K562 (cell line): Measurements from ENCODE around the gene API5. TPM values are rescaled to one million over a fixed set of nuclear protein-coding genes. Genes with fewer than 3 reads are reported as not detected.

ENCODE experiments used
- ATAC-seq: fragments of 200-7000 bp; cut with Tn5 transposase; 3 replicates; pipeline ENCODE4 v1.9.1; 2020; ENCODE audit warnings: moderate library complexity
- BruUV-seq: library from RNA; stranded (reverse); fragments of 400-500 nt; replicated peaks from 2 replicates; lab custom pipeline; 2021; lab: Mats Ljungman, UMichigan
- CTCF ChIA-PET: fragments of 300-600 bp; formaldehyde crosslinking; extraction: SDS; loops from one replicate; lab custom pipeline; 2021; ENCODE audit warnings: low intra/inter-chr PET ratio; lab: Yijun Ruan, JAX
- POLR2A ChIA-PET: fragments of 300-600, 350-650 bp; sonication (Branson Sonifier 250); formaldehyde crosslinking; extraction: SDS; loops from one replicate; lab custom pipeline; 2021; ENCODE audit warnings: antibody characterized with exemption, inconsistent platforms; lab: Yijun Ruan, JAX
- DNase-seq, 4 experiments: peaks; one replicate each; pipeline versions ENCODE4 v3.0.0 to v3.0.0-alpha.2; 2011 to 2018; ENCODE audit warnings: low spot score in 3 of 4, mixed read lengths in 3 of 4; ENCODE audit errors: extremely low read depth in 1 of 4
- FAIRE-seq: peaks from 2 replicates; lab custom pipeline; 2011; peaks lifted over from hg19 to GRCh38; lab: Jason Lieb, UNC
- H2AFZ ChIP-seq: 2 replicates; pipeline ENCODE4 v1.6.0; 2011; ENCODE audit warnings: low read depth, low read length, control low read depth, inconsistent platforms
- H3K27ac ChIP-seq: fragments of 200-600 bp; 3 replicates; pipeline ENCODE4 v1.8.0; 2011; ENCODE audit warnings: low read depth, mild to moderate bottlenecking, control low read depth, inconsistent platforms, low read length, moderate library complexity, mixed read lengths; ENCODE audit errors: extremely low read depth
- H3K27me3 ChIP-seq, 2 experiments: fragments of 300-600 bp in 1 of 2; 2 replicates in 1 of 2; 3 replicates in 1 of 2; pipeline versions ENCODE4 v1.6.0 to v1.8.0; 2011; ENCODE audit warnings: inconsistent platforms in 2 of 2, low read length in 2 of 2, mild to moderate bottlenecking in 1 of 2, mixed read lengths in 1 of 2, moderate library complexity in 1 of 2; ENCODE audit not compliant: control insufficient read depth in 2 of 2, insufficient read depth in 2 of 2
- H3K36me3 ChIP-seq: fragments of 300-600 bp; 3 replicates; pipeline ENCODE4 v1.8.0; 2011; ENCODE audit warnings: mild to moderate bottlenecking, low read length, inconsistent platforms; ENCODE audit not compliant: control insufficient read depth, insufficient read depth
- H3K4me1 ChIP-seq, 2 experiments: fragments of 200-600 bp in 1 of 2; replicated peaks in 1 of 2; 2 replicates in 1 of 2; 3 replicates in 1 of 2; pipeline versions ENCODE4 v1.5.1 to v1.8.0; 2011; ENCODE audit warnings: inconsistent platforms in 2 of 2, low read length in 2 of 2, mild to moderate bottlenecking in 1 of 2, mixed read lengths in 1 of 2, moderate library complexity in 1 of 2; ENCODE audit not compliant: control insufficient read depth in 2 of 2, insufficient read depth in 2 of 2
- H3K4me2 ChIP-seq: 2 replicates; pipeline ENCODE4 v1.6.1; 2011; ENCODE audit warnings: low read length, control low read depth, inconsistent platforms, mixed read lengths; ENCODE audit not compliant: insufficient read depth
- H3K4me3 ChIP-seq: fragments of 200-600 bp; sonication (generic), shearing (Covaris generic); 2 replicates; pipeline ENCODE4 v1.5.1; 2016; ENCODE audit warnings: control low read depth, inconsistent platforms
- H3K79me2 ChIP-seq: fragments of 200-600 bp; 3 replicates; pipeline ENCODE4 v1.8.0; 2011; ENCODE audit warnings: low read length, inconsistent platforms; ENCODE audit not compliant: control insufficient read depth, insufficient read depth
- H3K9ac ChIP-seq, 2 experiments: 2 replicates each; pipeline versions ENCODE4 v1.6.0 to v1.6.1; 2011; ENCODE audit warnings: low read depth in 2 of 2, low read length in 2 of 2, control low read depth in 1 of 2, inconsistent platforms in 1 of 2, mild to moderate bottlenecking in 1 of 2, mixed read lengths in 1 of 2; ENCODE audit not compliant: insufficient read depth in 1 of 2
- H3K9me1 ChIP-seq: one replicate; pipeline ENCODE4 v1.6.0; 2011; ENCODE audit warnings: inconsistent platforms, mild to moderate bottlenecking, low read length, moderate library complexity; ENCODE audit not compliant: control insufficient read depth, insufficient read depth
- H3K9me3 ChIP-seq: replicated peaks from 2 replicates; pipeline ENCODE4 v1.5.1; 2011; ENCODE audit warnings: low read depth, low read length, inconsistent platforms; ENCODE audit not compliant: control insufficient read depth, insufficient read depth
- H4K20me1 ChIP-seq: replicated peaks from 2 replicates; pipeline ENCODE4 v1.6.1; 2011; ENCODE audit warnings: low read length, inconsistent platforms, mixed read lengths; ENCODE audit not compliant: control insufficient read depth, insufficient read depth
- HCFC1 ChIP-seq: IDR thresholded peaks from 2 replicates; pipeline ENCODE4 v1.6.1; 2012; ENCODE audit warnings: low read depth, low read length, improper control_type of control experiment
- MTA2 ChIP-seq: fragments of 450-650 bp; IDR thresholded peaks from 2 replicates; pipeline ENCODE4 v1.6.1; 2016; ENCODE audit warnings: low read depth
- ZNF778 ChIP-seq: fragments of 450-650 bp; formaldehyde crosslinking; IDR thresholded peaks from 2 replicates; pipeline ENCODE4 v1.4.0; 2020; ENCODE audit warnings: mild to moderate bottlenecking, moderate library complexity
- WGBS: fragments of 100-300 bp; shearing (Covaris generic); methylation state at CpG from one replicate; pipeline ENCODE4 v1.1.6; 2016; ENCODE audit warnings: low coverage, mixed read lengths; ENCODE audit not compliant: insufficient coverage; ENCODE audit errors: missing lambda C conversion rate; 5-methylcytosine and 5-hydroxymethylcytosine counted together
- in situ Hi-C: fragments of 300-500 bp; cut with MboI; formaldehyde crosslinking; loops from 4 replicates; pipeline ENCODE4 v1.15.0; 2018; ENCODE audit warnings: inconsistent platforms, mixed read lengths
- intact Hi-C: fragments of 100-400 bp; cut with micrococcal nuclease; formaldehyde crosslinking; loops from 2 replicates; pipeline ENCODE4 v1.14.2; 2022
- polyA plus RNA-seq, 8 experiments: library from polyadenylated mRNA; depleted of rRNA in 4 of 8; stranded (reverse) in 5 of 8; unstranded in 3 of 8; fragments of >200 nt; fragmentation: Nextera tagmentation in 2 of 8; fragmentation: Illumina TruSeq in 1 of 8; extraction: Ambion mirVana in 2 of 8; extraction: Trizol in 1 of 8; gene quantifications; 2 replicates each; pipeline versions ENCODE4 v1.2.1 to v1.2.3, GENCODE V29; 2011 to 2014; ENCODE audit warnings: inconsistent platforms in 1 of 8, missing spikeins in 1 of 8
- total RNA-seq, 7 experiments: library from RNA; depleted of rRNA in 6 of 7; stranded (reverse); fragments of >200 nt in 6 of 7; fragmentation: Illumina TruSeq in 2 of 7; extraction: Trizol in 2 of 7; gene quantifications; 2 replicates each; pipeline versions ENCODE4 v1.2.1 to v1.2.3, GENCODE V29; 2011 to 2021; ENCODE audit warnings: low replicate concordance in 1 of 7
- TF ChIP-seq, protein P1 (sequence below): sonication (generic); formaldehyde crosslinking; IDR thresholded peaks from 2 replicates; pipeline ENCODE4 v1.8.0; 2022; ENCODE audit warnings: missing genetic modification reagents, mild to moderate bottlenecking, moderate library complexity, borderline replicate concordance
- TF ChIP-seq, protein P2 (sequence below): fragments of 450-650 bp; IDR thresholded peaks from 2 replicates; pipeline ENCODE4 v1.6.1; 2018; ENCODE audit not compliant: partially characterized antibody

API5 gene
- total and polyA plus RNA-seq, 9 of the 15 experiments (the other 6 are each of a cell fraction or from before 2014, with no cell fraction given), result 59.8 to 146 (median 123) TPM

DNA sequence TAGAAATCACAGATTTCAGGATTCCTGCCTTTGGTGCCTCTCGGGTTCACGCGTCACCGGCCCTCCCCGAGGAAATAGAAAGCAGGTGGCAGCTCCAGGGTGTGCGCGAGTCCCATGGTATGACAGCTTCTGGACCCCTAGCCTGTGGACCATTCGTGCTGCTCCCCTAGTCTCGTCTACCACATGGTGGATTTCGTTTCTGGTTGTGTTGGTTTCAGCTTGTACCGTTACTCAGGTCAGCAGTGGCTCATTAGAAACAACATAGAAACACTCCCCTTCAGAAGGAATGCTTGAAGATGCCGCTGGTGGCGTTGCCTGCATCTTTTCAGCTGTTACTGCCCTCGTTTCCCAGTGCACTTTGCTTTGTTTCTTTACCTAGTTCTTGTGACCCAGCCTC lies 47.6 kb downstream of the API5 start:
- ChIA-PET CTCF (no interaction called here), POLR2A (interaction anchor here (0.7 to 2.5 kb wide), 8 partner anchors 8 to 47 kb away, joined by 3 to 19 read pairs (median 5); partner anchors contain the start of gene API5)
- no peaks in the 10 kb centered on the region for H3K9me1 ChIP-seq
- H3K36me3 ChIP-seq, result peaks cover 28% of the 10 kb centered on the region
- ATAC-seq (peak; percentile 64), DNase-seq (peak in 2 of 4 experiments; percentile 37 to 57), FAIRE-seq (peak; percentile 59)
- no peaks in the 10 kb centered on the region; the same call in 1 of the 2 replicates for H4K20me1 ChIP-seq
- peak overlapping the region; percentile 97 for H2AFZ ChIP-seq
- peak overlapping the region; percentile 90 to 99 for H3K9ac ChIP-seq
- H3K27me3 ChIP-seq, result no peaks in the 10 kb centered on the region
- H3K79me2 ChIP-seq, result peaks cover 65% of the 10 kb centered on the region
- peak overlapping the region; percentile 97 for H3K4me3 ChIP-seq
- in situ Hi-C loops (no loop called here), intact Hi-C loops (loop anchor here (1.0 kb wide), 1 partner anchor 47 kb away; no protein-coding TSS in a partner anchor)
- H3K4me2 ChIP-seq, result peak overlapping the region; percentile 97
- WGBS, result under 1% methylated on average over 14 of the region's 14 CpGs
- no TSS peak for BruUV-seq
- H3K27ac ChIP-seq, result peak overlapping the region; percentile 90
- peaks cover 0 to 13% of the 10 kb centered on the region in 2 experiments; a peak in 2 of 5 replicates for H3K4me1 ChIP-seq
- no peaks in the 10 kb centered on the region for H3K9me3 ChIP-seq
- TF ChIP-seq, protein P1, sequence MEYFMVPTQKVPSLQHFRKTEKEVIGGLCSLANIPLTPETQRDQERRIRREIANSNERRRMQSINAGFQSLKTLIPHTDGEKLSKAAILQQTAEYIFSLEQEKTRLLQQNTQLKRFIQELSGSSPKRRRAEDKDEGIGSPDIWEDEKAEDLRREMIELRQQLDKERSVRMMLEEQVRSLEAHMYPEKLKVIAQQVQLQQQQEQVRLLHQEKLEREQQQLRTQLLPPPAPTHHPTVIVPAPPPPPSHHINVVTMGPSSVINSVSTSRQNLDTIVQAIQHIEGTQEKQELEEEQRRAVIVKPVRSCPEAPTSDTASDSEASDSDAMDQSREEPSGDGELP (CRISPR knock-in tag), result 0 out of 2 replicates have a peak, but pooled peaks have one; percentile 1
- TF ChIP-seq, protein P2, sequence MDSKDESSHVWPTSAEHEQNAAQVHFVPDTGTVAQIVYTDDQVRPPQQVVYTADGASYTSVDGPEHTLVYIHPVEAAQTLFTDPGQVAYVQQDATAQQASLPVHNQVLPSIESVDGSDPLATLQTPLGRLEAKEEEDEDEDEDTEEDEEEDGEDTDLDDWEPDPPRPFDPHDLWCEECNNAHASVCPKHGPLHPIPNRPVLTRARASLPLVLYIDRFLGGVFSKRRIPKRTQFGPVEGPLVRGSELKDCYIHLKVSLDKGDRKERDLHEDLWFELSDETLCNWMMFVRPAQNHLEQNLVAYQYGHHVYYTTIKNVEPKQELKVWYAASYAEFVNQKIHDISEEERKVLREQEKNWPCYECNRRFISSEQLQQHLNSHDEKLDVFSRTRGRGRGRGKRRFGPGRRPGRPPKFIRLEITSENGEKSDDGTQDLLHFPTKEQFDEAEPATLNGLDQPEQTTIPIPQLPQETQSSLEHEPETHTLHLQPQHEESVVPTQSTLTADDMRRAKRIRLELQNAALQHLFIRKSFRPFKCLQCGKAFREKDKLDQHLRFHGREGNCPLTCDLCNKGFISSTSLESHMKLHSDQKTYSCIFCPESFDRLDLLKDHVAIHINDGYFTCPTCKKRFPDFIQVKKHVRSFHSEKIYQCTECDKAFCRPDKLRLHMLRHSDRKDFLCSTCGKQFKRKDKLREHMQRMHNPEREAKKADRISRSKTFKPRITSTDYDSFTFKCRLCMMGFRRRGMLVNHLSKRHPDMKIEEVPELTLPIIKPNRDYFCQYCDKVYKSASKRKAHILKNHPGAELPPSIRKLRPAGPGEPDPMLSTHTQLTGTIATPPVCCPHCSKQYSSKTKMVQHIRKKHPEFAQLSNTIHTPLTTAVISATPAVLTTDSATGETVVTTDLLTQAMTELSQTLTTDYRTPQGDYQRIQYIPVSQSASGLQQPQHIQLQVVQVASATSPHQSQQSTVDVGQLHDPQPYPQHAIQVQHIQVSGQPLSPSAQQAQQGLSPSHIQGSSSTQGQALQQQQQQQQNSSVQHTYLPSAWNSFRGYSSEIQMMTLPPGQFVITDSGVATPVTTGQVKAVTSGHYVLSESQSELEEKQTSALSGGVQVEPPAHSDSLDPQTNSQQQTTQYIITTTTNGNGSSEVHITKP, result peak; percentile 58
- TF ChIP-seq MTA2, result no peak
- no peak for TF ChIP-seq ZNF778 (CRISPR knock-in tag)
- no peak for TF ChIP-seq HCFC1
